Epithelial cell of esophagus (primary cell): ENCODE measurements around the gene SRXN1.

ENCODE experiments used
- DNase-seq: peaks from one replicate; pipeline ENCODE4 v3.0.0; 2010; ENCODE audit warnings: low read depth
- H3K4me3 ChIP-seq: 2 replicates; pipeline ENCODE4 v1.5.1; 2011; ENCODE audit warnings: mild to moderate bottlenecking, low read length, control low read depth
- TF ChIP-seq, protein P1 (sequence below): IDR thresholded peaks from 2 replicates; pipeline ENCODE4 v1.5.1; 2011; ENCODE audit warnings: low read depth, mild to moderate bottlenecking, low read length, control low read depth, inconsistent platforms; ENCODE audit not compliant: insufficient read depth; ENCODE audit errors: missing control alignments

Gene SRXN1

DNA sequence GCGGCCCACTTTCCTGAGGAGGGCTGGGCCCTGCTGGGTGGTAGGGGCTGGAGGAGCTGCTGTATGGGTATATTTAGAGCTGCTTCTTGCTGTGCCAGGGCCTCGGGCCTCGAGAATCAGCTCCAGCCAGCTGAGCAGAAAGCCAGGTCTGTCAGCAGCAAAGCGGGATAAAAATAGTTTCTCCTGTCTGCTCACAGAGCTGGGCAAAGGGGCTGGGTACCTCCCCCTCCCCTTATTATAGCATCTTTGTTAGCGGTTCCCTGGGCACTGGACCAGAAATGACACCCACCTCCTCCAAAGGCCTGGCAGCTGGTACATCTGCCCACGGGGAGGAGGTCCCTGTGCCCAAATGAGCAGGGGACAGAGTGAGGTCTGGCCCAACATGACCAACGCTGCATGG, 16.6 kb upstream of the SRXN1 start:
- TF ChIP-seq, protein P1, sequence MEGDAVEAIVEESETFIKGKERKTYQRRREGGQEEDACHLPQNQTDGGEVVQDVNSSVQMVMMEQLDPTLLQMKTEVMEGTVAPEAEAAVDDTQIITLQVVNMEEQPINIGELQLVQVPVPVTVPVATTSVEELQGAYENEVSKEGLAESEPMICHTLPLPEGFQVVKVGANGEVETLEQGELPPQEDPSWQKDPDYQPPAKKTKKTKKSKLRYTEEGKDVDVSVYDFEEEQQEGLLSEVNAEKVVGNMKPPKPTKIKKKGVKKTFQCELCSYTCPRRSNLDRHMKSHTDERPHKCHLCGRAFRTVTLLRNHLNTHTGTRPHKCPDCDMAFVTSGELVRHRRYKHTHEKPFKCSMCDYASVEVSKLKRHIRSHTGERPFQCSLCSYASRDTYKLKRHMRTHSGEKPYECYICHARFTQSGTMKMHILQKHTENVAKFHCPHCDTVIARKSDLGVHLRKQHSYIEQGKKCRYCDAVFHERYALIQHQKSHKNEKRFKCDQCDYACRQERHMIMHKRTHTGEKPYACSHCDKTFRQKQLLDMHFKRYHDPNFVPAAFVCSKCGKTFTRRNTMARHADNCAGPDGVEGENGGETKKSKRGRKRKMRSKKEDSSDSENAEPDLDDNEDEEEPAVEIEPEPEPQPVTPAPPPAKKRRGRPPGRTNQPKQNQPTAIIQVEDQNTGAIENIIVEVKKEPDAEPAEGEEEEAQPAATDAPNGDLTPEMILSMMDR = no peak
- DNase-seq = no peak
- no peak overlapping the region for H3K4me3 ChIP-seq

DNA sequence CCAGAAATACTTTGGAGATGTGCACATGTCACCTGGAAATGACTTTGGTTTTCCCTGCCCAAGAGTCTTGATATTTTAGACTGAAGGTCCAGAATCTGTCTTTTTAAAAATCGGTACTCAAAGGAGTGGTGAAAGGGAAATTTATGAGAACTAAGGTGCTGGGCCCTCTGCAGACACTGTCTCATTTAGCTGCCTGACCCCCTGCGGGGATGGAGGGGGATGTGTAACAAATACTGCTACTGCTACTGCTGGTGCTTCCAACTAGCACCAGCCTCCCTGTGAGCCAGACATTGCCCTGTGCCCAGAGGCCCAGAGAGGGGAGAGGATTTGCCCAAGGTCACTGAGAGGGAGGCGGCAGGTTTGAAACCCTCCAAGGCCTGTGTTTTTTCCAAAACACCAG, 15.6 kb upstream of the SRXN1 start:
- TF ChIP-seq, protein P1 = no peak
- no peak overlapping the region for H3K4me3 ChIP-seq
- DNase-seq = no peak

DNA sequence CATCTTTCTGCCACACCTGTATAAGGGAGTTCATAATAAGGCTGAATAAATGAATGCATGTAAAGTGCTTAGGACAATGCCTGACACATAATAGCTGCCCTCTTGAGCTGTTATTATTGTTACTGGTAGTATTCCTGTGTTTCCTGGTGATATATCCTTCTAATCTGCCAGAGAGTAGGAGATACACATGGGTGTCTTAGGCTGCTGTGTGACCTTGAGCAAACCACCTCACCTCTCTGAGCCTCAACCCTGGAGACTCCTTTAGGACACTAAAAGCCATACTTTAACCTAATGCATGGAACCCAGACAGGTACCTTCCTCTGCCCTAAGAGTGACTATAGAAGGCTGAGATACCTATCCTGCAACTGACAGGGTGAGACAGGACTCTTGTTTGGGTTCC, 15.1 kb upstream of the SRXN1 start:
- TF ChIP-seq, protein P1 = no peak
- no peak overlapping the region for H3K4me3 ChIP-seq
- no peak for DNase-seq

DNA sequence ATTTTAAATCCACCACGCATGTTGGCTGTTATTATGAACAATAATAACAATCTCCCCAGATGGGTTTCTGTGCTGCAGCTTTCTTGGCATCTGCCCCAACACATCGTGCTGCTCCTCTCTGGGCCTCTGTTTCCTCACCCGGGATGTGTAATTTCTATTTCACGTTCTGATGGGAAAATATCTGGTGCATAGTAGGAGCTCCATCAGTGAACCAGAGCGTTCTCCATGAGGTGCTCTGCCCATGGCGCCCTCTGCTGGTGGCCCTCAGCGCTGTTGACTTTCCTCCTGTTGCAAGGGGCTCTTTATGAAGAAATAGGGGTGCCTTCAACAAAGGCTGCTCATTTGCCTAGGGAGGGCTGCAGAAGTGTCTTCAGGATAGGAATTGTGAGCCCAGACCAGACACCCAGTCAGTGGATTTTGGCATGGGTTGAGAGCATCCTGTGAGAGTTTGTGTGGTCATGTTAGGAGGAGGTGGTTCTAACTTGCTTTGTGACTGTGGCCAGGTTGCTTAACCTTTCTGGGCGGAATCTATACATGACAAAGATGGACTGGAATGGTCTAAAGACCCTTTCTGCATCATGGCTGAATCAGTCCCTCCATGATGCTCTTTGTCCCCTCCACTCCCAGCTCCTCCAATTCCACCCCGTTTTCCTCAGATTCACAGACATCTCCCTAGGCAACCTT, 14.5 kb upstream of the SRXN1 start:
- peak; percentile 63 for DNase-seq
- H3K4me3 ChIP-seq = no peak overlapping the region
- TF ChIP-seq, protein P1 = peak; percentile 89

DNA sequence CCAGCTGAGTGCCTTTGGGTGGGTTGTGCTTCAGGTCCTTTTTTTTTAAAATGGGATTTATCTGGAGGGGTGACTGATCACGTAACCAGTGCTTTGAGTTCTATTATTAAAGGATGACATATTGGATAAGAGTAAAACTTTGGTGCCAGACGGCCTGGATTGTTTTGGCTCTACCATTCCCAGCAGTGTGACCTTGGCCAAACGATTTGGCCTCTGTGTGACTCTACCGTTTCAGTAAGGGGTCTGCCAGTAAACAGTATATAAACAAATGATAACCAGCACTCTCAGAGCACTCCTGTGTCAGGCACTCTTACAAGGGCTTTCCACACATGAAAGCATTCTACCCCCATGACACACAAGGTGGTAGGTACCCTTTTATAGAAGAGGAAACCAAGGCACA, 13.9 kb upstream of the SRXN1 start:
- H3K4me3 ChIP-seq = no peak overlapping the region
- TF ChIP-seq, protein P1 = no peak
- DNase-seq = no peak

DNA sequence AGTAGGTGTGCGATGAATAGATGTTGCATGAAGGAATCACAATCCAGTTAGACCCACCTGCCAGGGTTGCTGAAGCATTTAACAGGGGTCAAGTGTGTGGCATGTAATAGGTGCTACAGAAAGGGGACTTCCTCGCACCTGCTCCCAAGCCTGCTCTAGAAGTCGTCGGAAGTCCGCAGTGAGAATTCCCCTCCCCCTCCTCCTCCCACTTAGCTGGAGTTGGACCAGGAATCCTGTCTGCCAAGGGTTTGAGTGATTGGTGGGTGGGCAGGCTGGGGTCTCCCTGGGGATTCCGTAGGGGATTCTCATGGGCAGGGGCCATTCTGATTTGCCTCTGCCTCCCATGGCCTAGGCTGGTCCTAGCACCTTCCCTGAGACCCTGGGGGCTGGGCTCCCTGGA, 12.3 kb upstream of the SRXN1 start:
- H3K4me3 ChIP-seq = no peak overlapping the region
- DNase-seq = no peak
- TF ChIP-seq, protein P1 = no peak

DNA sequence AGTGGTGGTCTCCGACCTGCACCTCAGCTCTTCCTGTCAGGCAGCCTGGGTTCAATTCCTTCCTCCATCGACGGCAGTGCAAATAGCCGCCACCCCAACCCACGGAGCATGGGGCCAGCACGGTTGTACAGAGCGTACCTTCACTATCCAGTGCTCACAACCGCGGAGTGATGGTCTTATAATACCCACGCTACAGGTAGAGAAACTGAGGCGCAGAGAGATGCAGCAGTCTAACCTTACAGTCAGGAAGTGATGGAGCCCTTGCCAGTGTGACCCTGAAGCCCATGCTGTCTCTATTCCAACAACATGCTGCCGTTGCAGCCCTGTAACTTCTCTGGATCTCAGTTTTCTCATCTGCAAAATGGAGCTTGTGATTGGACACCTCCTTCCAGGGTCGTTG, 11.6 kb upstream of the SRXN1 start:
- TF ChIP-seq, protein P1 = no peak
- no peak overlapping the region for H3K4me3 ChIP-seq
- no peak for DNase-seq
